ENCODE data around the gene PEX10. TPM values are rescaled to one million over a fixed set of nuclear protein-coding genes. Genes with fewer than 3 reads are reported as not detected.
A peak's percentile ranks its signal among the peaks of the same experiment; 100 is the strongest.

The PEX10 gene
- total RNA-seq, 2 donors from 2014 or later: 35.6 TPM

GRCh38 chr1:2444138-2444591 lies 31.8 kb upstream of the PEX10 start:
- no peak overlapping the region for H3K9ac ChIP-seq (ENCODE audit: extremely low read depth, low read length, poor library complexity, severe bottlenecking)
- Mint-ChIP-seq H3K36me3 (ENCODE audit: low read depth) (no peaks in the 10 kb centered on the region), H3K9me3 (no peaks in the 10 kb centered on the region), H3K4me1 (no peaks in the 10 kb centered on the region), H3K27ac (no peak overlapping the region), H3K27me3 (ENCODE audit: insufficient read depth) (peaks cover 38% of the 10 kb centered on the region), H3K4me3 (no peak overlapping the region)
- H3K9me3 ChIP-seq (ENCODE audit: control insufficient read depth, low read length): no peaks in the 10 kb centered on the region
- 43 to 50% methylated on average over 8 to 27 of the region's 27 CpGs for WGBS, 2 experiments (ENCODE audit: insufficient coverage in 1 of 2, insufficient read length in 1 of 2)
- TF ChIP-seq CTCF (conservative IDR thresholded peaks at IDR 0.05): no peak
- no peak overlapping the region for H3K4me3 ChIP-seq (ENCODE audit: low read length)
- H3K27ac ChIP-seq (ENCODE audit: low read depth, low read length): no peak overlapping the region
- peaks cover 43% of the 10 kb centered on the region for H3K27me3 ChIP-seq (ENCODE audit: control insufficient read depth, insufficient read depth, low read length, poor library complexity, severe bottlenecking)
- DNase-seq: no peak
- no peaks in the 10 kb centered on the region for H3K36me3 ChIP-seq (ENCODE audit: control insufficient read depth, insufficient read depth, low read length)
- no peaks in the 10 kb centered on the region for H3K4me1 ChIP-seq (ENCODE audit: control insufficient read depth, insufficient read depth, low read length)

GRCh38 chr1:2443277-2444137 lies 31.1 kb upstream of the PEX10 start:
- Mint-ChIP-seq H3K27ac (no peak overlapping the region), H3K27me3 (ENCODE audit: insufficient read depth) (peaks cover 38% of the 10 kb centered on the region), H3K9me3 (no peaks in the 10 kb centered on the region), H3K36me3 (ENCODE audit: low read depth) (no peaks in the 10 kb centered on the region), H3K4me3 (no peak overlapping the region), H3K4me1 (no peaks in the 10 kb centered on the region)
- Histone ChIP-seq H3K4me1 (ENCODE audit: control insufficient read depth, insufficient read depth, low read length) (no peaks in the 10 kb centered on the region), H3K4me3 (ENCODE audit: low read length) (no peak overlapping the region), H3K27ac (ENCODE audit: low read depth, low read length) (no peak overlapping the region), H3K27me3 (ENCODE audit: control insufficient read depth, insufficient read depth, low read length, poor library complexity, severe bottlenecking) (peaks cover 43% of the 10 kb centered on the region), H3K9me3 (ENCODE audit: control insufficient read depth, low read length) (no peaks in the 10 kb centered on the region), H3K36me3 (ENCODE audit: control insufficient read depth, insufficient read depth, low read length) (no peaks in the 10 kb centered on the region), H3K9ac (ENCODE audit: extremely low read depth, low read length, poor library complexity, severe bottlenecking) (no peak overlapping the region)
- peak; percentile 81 for DNase-seq
- WGBS, 2 experiments (ENCODE audit: insufficient coverage in 1 of 2, insufficient read length in 1 of 2): 2 to 4% methylated on average over 29 to 107 of the region's 107 CpGs
- peak; percentile 62 for TF ChIP-seq CTCF (conservative IDR thresholded peaks at IDR 0.05)

GRCh38 chr1:2442661-2443060 lies 30.3 kb upstream of the PEX10 start:
- WGBS, 2 experiments (ENCODE audit: insufficient coverage in 1 of 2, insufficient read length in 1 of 2): 86 to 100% methylated on average over 1 to 6 of the region's 6 CpGs
- no peaks in the 10 kb centered on the region for H3K9me3 Mint-ChIP-seq
- H3K9me3 ChIP-seq (ENCODE audit: control insufficient read depth, low read length): no peaks in the 10 kb centered on the region
- H3K4me1 Mint-ChIP-seq: no peaks in the 10 kb centered on the region
- H3K27ac ChIP-seq (ENCODE audit: low read depth, low read length): no peak overlapping the region
- no peaks in the 10 kb centered on the region for H3K36me3 ChIP-seq (ENCODE audit: control insufficient read depth, insufficient read depth, low read length)
- H3K4me3 ChIP-seq (ENCODE audit: low read length): no peak overlapping the region
- H3K4me3 Mint-ChIP-seq: no peak overlapping the region
- H3K27me3 Mint-ChIP-seq (ENCODE audit: insufficient read depth): peaks cover 38% of the 10 kb centered on the region
- no peak for TF ChIP-seq CTCF (conservative IDR thresholded peaks at IDR 0.05)
- DNase-seq: no peak
- no peaks in the 10 kb centered on the region for H3K36me3 Mint-ChIP-seq (ENCODE audit: low read depth)
- H3K9ac ChIP-seq (ENCODE audit: extremely low read depth, low read length, poor library complexity, severe bottlenecking): no peak overlapping the region
- H3K27me3 ChIP-seq (ENCODE audit: control insufficient read depth, insufficient read depth, low read length, poor library complexity, severe bottlenecking): peaks cover 43% of the 10 kb centered on the region
- H3K4me1 ChIP-seq (ENCODE audit: control insufficient read depth, insufficient read depth, low read length): no peaks in the 10 kb centered on the region
- no peak overlapping the region for H3K27ac Mint-ChIP-seq
